K562 (cell line): ENCODE measurements around the gene ZBTB38. TPM values are rescaled to one million over a fixed set of nuclear protein-coding genes. Genes with fewer than 3 reads are reported as not detected.

Experiments used
- ATAC-seq: fragments of 200-7000 bp; cut with Tn5 transposase; 3 replicates; pipeline ENCODE4 v1.9.1; 2020; ENCODE audit warnings: moderate library complexity
- BruUV-seq: library from RNA; stranded (reverse); fragments of 400-500 nt; replicated peaks from 2 replicates; lab custom pipeline; 2021; lab: Mats Ljungman, UMichigan
- CTCF ChIA-PET: fragments of 300-600 bp; formaldehyde crosslinking; extraction: SDS; loops from one replicate; lab custom pipeline; 2021; ENCODE audit warnings: low intra/inter-chr PET ratio; lab: Yijun Ruan, JAX
- POLR2A ChIA-PET: fragments of 300-600, 350-650 bp; sonication (Branson Sonifier 250); formaldehyde crosslinking; extraction: SDS; loops from one replicate; lab custom pipeline; 2021; ENCODE audit warnings: antibody characterized with exemption, inconsistent platforms; lab: Yijun Ruan, JAX
- DNase-seq, 4 experiments: peaks; one replicate each; pipeline versions ENCODE4 v3.0.0 to v3.0.0-alpha.2; 2011 to 2018; ENCODE audit warnings: low spot score in 3 of 4, mixed read lengths in 3 of 4; ENCODE audit errors: extremely low read depth in 1 of 4
- FAIRE-seq: peaks from 2 replicates; lab custom pipeline; 2011; peaks lifted over from hg19 to GRCh38; lab: Jason Lieb, UNC
- H2AFZ ChIP-seq: 2 replicates; pipeline ENCODE4 v1.6.0; 2011; ENCODE audit warnings: low read depth, low read length, control low read depth, inconsistent platforms
- H3K27ac ChIP-seq: fragments of 200-600 bp; 3 replicates; pipeline ENCODE4 v1.8.0; 2011; ENCODE audit warnings: low read depth, mild to moderate bottlenecking, control low read depth, inconsistent platforms, low read length, moderate library complexity, mixed read lengths; ENCODE audit errors: extremely low read depth
- H3K27me3 ChIP-seq, 2 experiments: fragments of 300-600 bp in 1 of 2; 2 replicates in 1 of 2; 3 replicates in 1 of 2; pipeline versions ENCODE4 v1.6.0 to v1.8.0; 2011; ENCODE audit warnings: inconsistent platforms in 2 of 2, low read length in 2 of 2, mild to moderate bottlenecking in 1 of 2, mixed read lengths in 1 of 2, moderate library complexity in 1 of 2; ENCODE audit not compliant: control insufficient read depth in 2 of 2, insufficient read depth in 2 of 2
- H3K36me3 ChIP-seq: fragments of 300-600 bp; 3 replicates; pipeline ENCODE4 v1.8.0; 2011; ENCODE audit warnings: mild to moderate bottlenecking, low read length, inconsistent platforms; ENCODE audit not compliant: control insufficient read depth, insufficient read depth
- H3K4me1 ChIP-seq, 2 experiments: fragments of 200-600 bp in 1 of 2; replicated peaks in 1 of 2; 2 replicates in 1 of 2; 3 replicates in 1 of 2; pipeline versions ENCODE4 v1.5.1 to v1.8.0; 2011; ENCODE audit warnings: inconsistent platforms in 2 of 2, low read length in 2 of 2, mild to moderate bottlenecking in 1 of 2, mixed read lengths in 1 of 2, moderate library complexity in 1 of 2; ENCODE audit not compliant: control insufficient read depth in 2 of 2, insufficient read depth in 2 of 2
- H3K4me2 ChIP-seq: 2 replicates; pipeline ENCODE4 v1.6.1; 2011; ENCODE audit warnings: low read length, control low read depth, inconsistent platforms, mixed read lengths; ENCODE audit not compliant: insufficient read depth
- H3K4me3 ChIP-seq: fragments of 200-600 bp; sonication (generic), shearing (Covaris generic); 2 replicates; pipeline ENCODE4 v1.5.1; 2016; ENCODE audit warnings: control low read depth, inconsistent platforms
- H3K79me2 ChIP-seq: fragments of 200-600 bp; 3 replicates; pipeline ENCODE4 v1.8.0; 2011; ENCODE audit warnings: low read length, inconsistent platforms; ENCODE audit not compliant: control insufficient read depth, insufficient read depth
- H3K9ac ChIP-seq, 2 experiments: 2 replicates each; pipeline versions ENCODE4 v1.6.0 to v1.6.1; 2011; ENCODE audit warnings: low read depth in 2 of 2, low read length in 2 of 2, control low read depth in 1 of 2, inconsistent platforms in 1 of 2, mild to moderate bottlenecking in 1 of 2, mixed read lengths in 1 of 2; ENCODE audit not compliant: insufficient read depth in 1 of 2
- H3K9me1 ChIP-seq: one replicate; pipeline ENCODE4 v1.6.0; 2011; ENCODE audit warnings: inconsistent platforms, mild to moderate bottlenecking, low read length, moderate library complexity; ENCODE audit not compliant: control insufficient read depth, insufficient read depth
- H3K9me3 ChIP-seq: replicated peaks from 2 replicates; pipeline ENCODE4 v1.5.1; 2011; ENCODE audit warnings: low read depth, low read length, inconsistent platforms; ENCODE audit not compliant: control insufficient read depth, insufficient read depth
- H4K20me1 ChIP-seq: replicated peaks from 2 replicates; pipeline ENCODE4 v1.6.1; 2011; ENCODE audit warnings: low read length, inconsistent platforms, mixed read lengths; ENCODE audit not compliant: control insufficient read depth, insufficient read depth
- ATF1 ChIP-seq, 2 experiments: fragments of 450-650 bp in 1 of 2; IDR thresholded peaks; 2 replicates each; pipeline ENCODE4 v1.6.1; 2016; ENCODE audit warnings: missing compliant biosample characterization in 1 of 2, missing genetic modification characterization in 1 of 2
- BHLHE40 ChIP-seq: IDR thresholded peaks from 2 replicates; pipeline ENCODE4 v1.6.1; 2011; ENCODE audit warnings: low read length, improper control_type of control experiment
- C11orf30 ChIP-seq: fragments of 450-650 bp; IDR thresholded peaks from 2 replicates; pipeline ENCODE4 v1.6.1; 2016; ENCODE audit warnings: low read depth, mild to moderate bottlenecking
- ILK ChIP-seq: fragments of 450-650 bp; IDR thresholded peaks from 2 replicates; pipeline ENCODE4 v1.6.1; 2016; ENCODE audit warnings: missing genetic modification characterization, low read depth, mild to moderate bottlenecking, missing compliant biosample characterization, moderate library complexity, borderline replicate concordance
- KAT2B ChIP-seq: IDR thresholded peaks from one replicate; pipeline ENCODE4 v1.6.1; 2012; ENCODE audit warnings: low read depth, mild to moderate bottlenecking, control low read depth, inconsistent platforms, low read length, moderate library complexity
- MAFF ChIP-seq: IDR thresholded peaks from 2 replicates; pipeline ENCODE4 v1.6.1; 2012; ENCODE audit warnings: low read length, improper control_type of control experiment
- MAFG ChIP-seq: fragments of 450-650 bp; conservative IDR thresholded peaks from 2 replicates; pipeline ENCODE4 v1.6.1; 2016; ENCODE audit warnings: missing genetic modification characterization, missing compliant biosample characterization
- NFE2 ChIP-seq: IDR thresholded peaks from 2 replicates; pipeline ENCODE4 v1.6.1; 2014; ENCODE audit warnings: antibody characterized with exemption, low read depth
- NFXL1 ChIP-seq: fragments of 450-650 bp; formaldehyde crosslinking; IDR thresholded peaks from 2 replicates; pipeline ENCODE4 v1.4.0; 2021; ENCODE audit warnings: mild to moderate bottlenecking
- RUNX1 ChIP-seq: sonication (generic); IDR thresholded peaks from 2 replicates; pipeline ENCODE4 v1.6.1; 2016; ENCODE audit warnings: antibody characterized with exemption, low read depth
- STAG1 ChIP-seq: sonication (generic); formaldehyde crosslinking; IDR thresholded peaks from 2 replicates; pipeline ENCODE4 v1.5.0; 2020; ENCODE audit warnings: missing genetic modification reagents, borderline replicate concordance
- TGIF2 ChIP-seq: sonication (generic); formaldehyde crosslinking; IDR thresholded peaks from 2 replicates; pipeline ENCODE4 v1.8.1; 2022; ENCODE audit warnings: mild to moderate bottlenecking, missing genetic modification reagents, moderate library complexity
- ZNF316 ChIP-seq: fragments of 450-650 bp; IDR thresholded peaks from 2 replicates; pipeline ENCODE4 v1.6.1; 2016
- WGBS: fragments of 100-300 bp; shearing (Covaris generic); methylation state at CpG from one replicate; pipeline ENCODE4 v1.1.6; 2016; ENCODE audit warnings: low coverage, mixed read lengths; ENCODE audit not compliant: insufficient coverage; ENCODE audit errors: missing lambda C conversion rate; 5-methylcytosine and 5-hydroxymethylcytosine counted together
- in situ Hi-C: fragments of 300-500 bp; cut with MboI; formaldehyde crosslinking; loops from 4 replicates; pipeline ENCODE4 v1.15.0; 2018; ENCODE audit warnings: inconsistent platforms, mixed read lengths
- intact Hi-C: fragments of 100-400 bp; cut with micrococcal nuclease; formaldehyde crosslinking; loops from 2 replicates; pipeline ENCODE4 v1.14.2; 2022
- polyA plus RNA-seq, 8 experiments: library from polyadenylated mRNA; depleted of rRNA in 4 of 8; stranded (reverse) in 5 of 8; unstranded in 3 of 8; fragments of >200 nt; fragmentation: Nextera tagmentation in 2 of 8; fragmentation: Illumina TruSeq in 1 of 8; extraction: Ambion mirVana in 2 of 8; extraction: Trizol in 1 of 8; gene quantifications; 2 replicates each; pipeline versions ENCODE4 v1.2.1 to v1.2.3, GENCODE V29; 2011 to 2014; ENCODE audit warnings: inconsistent platforms in 1 of 8, missing spikeins in 1 of 8
- total RNA-seq, 7 experiments: library from RNA; depleted of rRNA in 6 of 7; stranded (reverse); fragments of >200 nt in 6 of 7; fragmentation: Illumina TruSeq in 2 of 7; extraction: Trizol in 2 of 7; gene quantifications; 2 replicates each; pipeline versions ENCODE4 v1.2.1 to v1.2.3, GENCODE V29; 2011 to 2021; ENCODE audit warnings: low replicate concordance in 1 of 7
- TF ChIP-seq, protein P1 (sequence below): fragments of 450-650 bp; formaldehyde crosslinking; IDR thresholded peaks from 2 replicates; pipeline ENCODE4 v1.4.0; 2020; ENCODE audit warnings: mild to moderate bottlenecking, moderate library complexity
- TF ChIP-seq, protein P2 (sequence below): sonication (generic); formaldehyde crosslinking; IDR thresholded peaks from 2 replicates; pipeline ENCODE4 v1.8.0; 2022; ENCODE audit warnings: missing genetic modification reagents, mild to moderate bottlenecking, borderline replicate concordance
- TF ChIP-seq, protein P3 (sequence below): fragments of 250-450 bp; sonication (Bioruptor Pico); IDR thresholded peaks from 2 replicates; pipeline ENCODE4 v1.8.0; 2022; ENCODE audit warnings: inconsistent platforms, mild to moderate bottlenecking, moderate library complexity, borderline replicate concordance

The ZBTB38 gene
- total and polyA plus RNA-seq, 9 of the 15 experiments (the other 6 are each of a cell fraction or from before 2014, with no cell fraction given) = 12.1 to 39.4 (median 22.9) TPM

- CTCF ChIA-PET = no interaction called here
Observed at GRCh38 chr3:141346839-141347238, 21.5 kb upstream of the ZBTB38 start.

More at GRCh38 chr3:141346839-141347238, 21.5 kb upstream of the ZBTB38 start:
- WGBS = 58% methylated on average over 5 of the region's 5 CpGs
- Histone ChIP-seq H4K20me1 (no peaks in the 10 kb centered on the region), H3K4me1 (peaks cover 3 to 36% of the 10 kb centered on the region in 2 experiments), H2AFZ (peak overlapping the region; percentile 58), H3K4me2 (no peak overlapping the region), H3K79me2 (no peaks in the 10 kb centered on the region), H3K27me3 (no peaks in the 10 kb centered on the region), H3K27ac (no peak overlapping the region), H3K9me1 (no peaks in the 10 kb centered on the region)
- POLR2A ChIA-PET = interaction anchor here (0.9 to 2.0 kb wide), 2 partner anchors 9 to 20 kb away, joined by 4 to 6 read pairs; no protein-coding TSS in a partner anchor
- FAIRE-seq (no peak), ATAC-seq (no peak)
- no TSS peak for BruUV-seq
- TF ChIP-seq NFE2 (no peak), RUNX1 (no peak), MAFF (peak; percentile 32; the same call in 1 of the 2 replicates), TGIF2 (CRISPR knock-in tag) (no peak), C11orf30 (peak; percentile 72), ATF1 (CRISPR knock-in tag; IDR thresholded peaks at IDR 0.05) (no peak), ATF1 (tag; IDR thresholded peaks at IDR 0.05) (no peak), KAT2B (no peak), STAG1 (CRISPR knock-in tag) (no peak), MAFG (tag) (peak; percentile 52; the same call in 1 of the 2 replicates), BHLHE40 (no peak), ILK (tag) (no peak), NFXL1 (CRISPR knock-in tag) (no peak), ZNF316 (peak; percentile 75)
- TF ChIP-seq, protein P1, sequence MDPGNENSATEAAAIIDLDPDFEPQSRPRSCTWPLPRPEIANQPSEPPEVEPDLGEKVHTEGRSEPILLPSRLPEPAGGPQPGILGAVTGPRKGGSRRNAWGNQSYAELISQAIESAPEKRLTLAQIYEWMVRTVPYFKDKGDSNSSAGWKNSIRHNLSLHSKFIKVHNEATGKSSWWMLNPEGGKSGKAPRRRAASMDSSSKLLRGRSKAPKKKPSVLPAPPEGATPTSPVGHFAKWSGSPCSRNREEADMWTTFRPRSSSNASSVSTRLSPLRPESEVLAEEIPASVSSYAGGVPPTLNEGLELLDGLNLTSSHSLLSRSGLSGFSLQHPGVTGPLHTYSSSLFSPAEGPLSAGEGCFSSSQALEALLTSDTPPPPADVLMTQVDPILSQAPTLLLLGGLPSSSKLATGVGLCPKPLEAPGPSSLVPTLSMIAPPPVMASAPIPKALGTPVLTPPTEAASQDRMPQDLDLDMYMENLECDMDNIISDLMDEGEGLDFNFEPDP (CRISPR knock-in tag) = no peak
- TF ChIP-seq, protein P2, sequence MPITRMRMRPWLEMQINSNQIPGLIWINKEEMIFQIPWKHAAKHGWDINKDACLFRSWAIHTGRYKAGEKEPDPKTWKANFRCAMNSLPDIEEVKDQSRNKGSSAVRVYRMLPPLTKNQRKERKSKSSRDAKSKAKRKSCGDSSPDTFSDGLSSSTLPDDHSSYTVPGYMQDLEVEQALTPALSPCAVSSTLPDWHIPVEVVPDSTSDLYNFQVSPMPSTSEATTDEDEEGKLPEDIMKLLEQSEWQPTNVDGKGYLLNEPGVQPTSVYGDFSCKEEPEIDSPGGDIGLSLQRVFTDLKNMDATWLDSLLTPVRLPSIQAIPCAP (CRISPR knock-in tag) = no peak
- TF ChIP-seq, protein P3, sequence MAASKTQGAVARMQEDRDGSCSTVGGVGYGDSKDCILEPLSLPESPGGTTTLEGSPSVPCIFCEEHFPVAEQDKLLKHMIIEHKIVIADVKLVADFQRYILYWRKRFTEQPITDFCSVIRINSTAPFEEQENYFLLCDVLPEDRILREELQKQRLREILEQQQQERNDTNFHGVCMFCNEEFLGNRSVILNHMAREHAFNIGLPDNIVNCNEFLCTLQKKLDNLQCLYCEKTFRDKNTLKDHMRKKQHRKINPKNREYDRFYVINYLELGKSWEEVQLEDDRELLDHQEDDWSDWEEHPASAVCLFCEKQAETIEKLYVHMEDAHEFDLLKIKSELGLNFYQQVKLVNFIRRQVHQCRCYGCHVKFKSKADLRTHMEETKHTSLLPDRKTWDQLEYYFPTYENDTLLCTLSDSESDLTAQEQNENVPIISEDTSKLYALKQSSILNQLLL = no peak
- TF ChIP-seq, all 486 proteins: peak for 4
- in situ Hi-C loops = no loop called here
- no peaks in the 10 kb centered on the region for H3K36me3 ChIP-seq
- intact Hi-C loops = no loop called here
- DNase-seq = no peak
- H3K4me3 ChIP-seq = no peak overlapping the region
- no peak overlapping the region for H3K9ac ChIP-seq
- no peaks in the 10 kb centered on the region for H3K9me3 ChIP-seq
